Testis (tissue), 2 donors: ENCODE measurements around the gene CDK7.

ENCODE experiments used
- CTCF ChIP-seq, 3 experiments: fragments of 450-650 bp in 2 of 3; fragments of 200-600 bp in 1 of 3; sonication (generic) in 1 of 3; IDR thresholded peaks; one replicate each; pipeline ENCODE4 v1.5.1; 2016 to 2019; ENCODE audit warnings: antibody characterized with exemption in 3 of 3, mild to moderate bottlenecking in 2 of 3, moderate library complexity in 1 of 3
- POLR2A ChIP-seq: fragments of 450-650 bp; IDR thresholded peaks from one replicate; pipeline ENCODE4 v1.6.1; 2017; ENCODE audit warnings: antibody characterized with exemption, mild to moderate bottlenecking, moderate library complexity

DNA sequence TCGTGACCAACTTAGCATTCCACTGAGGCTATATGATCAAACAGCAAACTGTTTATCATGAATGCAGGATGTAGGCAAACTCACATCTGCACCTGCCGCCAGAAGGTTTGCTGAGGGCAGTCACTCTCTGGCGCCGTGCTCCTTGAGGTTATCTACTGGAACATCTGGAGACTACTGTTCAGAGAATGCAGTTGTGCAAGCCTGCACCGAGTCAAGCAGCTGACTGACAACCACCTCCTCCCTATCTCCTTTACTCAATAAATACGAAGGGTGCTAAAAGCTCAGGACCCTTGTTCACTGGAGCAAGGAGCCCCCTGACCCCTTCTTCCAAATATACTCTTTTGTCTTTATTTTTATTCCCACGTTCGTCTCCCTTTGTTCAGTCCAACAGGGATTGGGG is 70.8 kb downstream of the CDK7 start:
- TF ChIP-seq CTCF (IDR thresholded peaks at IDR 0.05) (no peak), POLR2A (no peak)
